Left lung (tissue), 10 donors: ENCODE data around the gene ACVR1B. TPM values are rescaled to one million over a fixed set of nuclear protein-coding genes. Genes with fewer than 3 reads are reported as not detected.

Source experiments
- ATAC-seq: fragments of 200-7000 bp; cut with Tn5 transposase; one replicate; pipeline ENCODE4 v1.9.1; 2020; ENCODE audit warnings: moderate library complexity
- DNase-seq, 4 donors: peaks; one replicate each; pipeline ENCODE4 v3.0.0-alpha.2; 2013 to 2020
- H3K27ac ChIP-seq, 2 donors: fragments of 200-600 bp; sonication (generic) in 1 of 2; one replicate each; pipeline versions ENCODE4 v1.5.0 to v1.8.0; 2020 to 2021
- H3K27me3 ChIP-seq, 2 donors: fragments of 200-600 bp; sonication (generic) in 1 of 2; one replicate each; pipeline versions ENCODE4 v1.5.0 to v1.8.0; 2020 to 2021
- H3K36me3 ChIP-seq, 2 donors: fragments of 200-600 bp; sonication (generic) in 1 of 2; one replicate each; pipeline versions ENCODE4 v1.5.0 to v1.8.0; 2020 to 2021
- H3K4me1 ChIP-seq, 2 donors: fragments of 200-600 bp; one replicate each; pipeline ENCODE4 v1.8.0; 2021
- H3K4me3 ChIP-seq, 2 donors: fragments of 200-600 bp; sonication (generic) in 1 of 2; one replicate each; pipeline versions ENCODE4 v1.5.0 to v1.8.0; 2020 to 2021; ENCODE audit warnings: mild to moderate bottlenecking in 1 of 2
- H3K9me3 ChIP-seq, 2 donors: fragments of 200-600 bp; sonication (generic) in 1 of 2; one replicate each; pipeline versions ENCODE4 v1.5.0 to v1.8.0; 2020 to 2021
- CTCF ChIP-seq, 2 donors: fragments of 200-600 bp; sonication (generic) in 1 of 2; IDR thresholded peaks; one replicate each; pipeline versions ENCODE4 v1.5.0 to v1.8.0; 2021; ENCODE audit warnings: antibody characterized with exemption in 2 of 2
- intact Hi-C, 2 donors: fragments of 100-400 bp; cut with DNase I; formaldehyde crosslinking; loops; one replicate each; pipeline versions ENCODE4 v1.11.2 to v1.14.2; 2022
- polyA plus RNA-seq, 6 donors: library from polyadenylated mRNA; unstranded; fragments of 120-200 nt; gene quantifications; one replicate each; pipeline ENCODE4 v1.2.1, GENCODE V29; 2013; ENCODE audit not compliant: insufficient read length in 6 of 6
- total RNA-seq, 2 donors: library from RNA; stranded (reverse); fragmentation: NEBNext Ultra II Directional; extraction: Animal tissue kit (Norgen Biotek cat#: 25700); gene quantifications; one replicate each; pipeline ENCODE4 v1.2.1, GENCODE V29; 2021
- donor health status: DM: no; HTN: yes; CAD: no.
- donor health status: DM: no; HTN: no; CAD: no.

The ACVR1B gene
- total and polyA plus RNA-seq, 8 donors, result 13.2 to 26.6 (median 16.5) TPM

- no peak for TF ChIP-seq CTCF (IDR thresholded peaks at IDR 0.05)
- Histone ChIP-seq H3K36me3 (no peaks in the 10 kb centered on the region), H3K27ac (peak overlapping the region; percentile 59 to 66), H3K9me3 (no peaks in the 10 kb centered on the region), H3K4me1 (peaks cover 39 to 63% of the 10 kb centered on the region in 2 donors), H3K27me3 (no peaks in the 10 kb centered on the region), H3K4me3 (peak overlapping the region in 1 of 2 donors; percentile 72)
- ATAC-seq (peak; percentile 36), DNase-seq (no peak)
- intact Hi-C loops, result no loop called here
Measured at GRCh38 chr12:51954561-51955361, 3.3 kb downstream of the ACVR1B start.

- peak overlapping the region; percentile 10 to 66 for H3K27ac ChIP-seq
- peaks cover 39 to 69% of the 10 kb centered on the region in 2 donors for H3K4me1 ChIP-seq
- intact Hi-C loops, result no loop called here
- no peaks in the 10 kb centered on the region for H3K9me3 ChIP-seq
- H3K27me3 ChIP-seq, result no peaks in the 10 kb centered on the region
- H3K36me3 ChIP-seq, result peaks cover 0 to 8% of the 10 kb centered on the region in 2 donors
- no peak overlapping the region for H3K4me3 ChIP-seq
- DNase-seq (no peak), ATAC-seq (no peak)
- TF ChIP-seq CTCF (IDR thresholded peaks at IDR 0.05), result no peak
Measured at GRCh38 chr12:51955702-51956101, 4.2 kb downstream of the ACVR1B start.

- intact Hi-C loops, result no loop called here
- TF ChIP-seq CTCF (IDR thresholded peaks at IDR 0.05), result no peak
- peaks cover 0 to 17% of the 10 kb centered on the region in 2 donors for H3K36me3 ChIP-seq
- ATAC-seq (no peak), DNase-seq (no peak)
- peaks cover 43 to 74% of the 10 kb centered on the region in 2 donors for H3K4me1 ChIP-seq
- no peak overlapping the region for H3K4me3 ChIP-seq
- no peaks in the 10 kb centered on the region for H3K27me3 ChIP-seq
- no peaks in the 10 kb centered on the region for H3K9me3 ChIP-seq
- H3K27ac ChIP-seq, result no peak overlapping the region
Measured at GRCh38 chr12:51958542-51958941, 7.0 kb downstream of the ACVR1B start.

GRCh38 chr12:51959211-51959610 lies 7.7 kb downstream of the ACVR1B start:
- TF ChIP-seq CTCF (IDR thresholded peaks at IDR 0.05), result no peak
- Histone ChIP-seq H3K9me3 (no peaks in the 10 kb centered on the region), H3K27ac (peak overlapping the region in 1 of 2 donors; percentile 28), H3K36me3 (peaks cover 0 to 22% of the 10 kb centered on the region in 2 donors), H3K4me3 (no peak overlapping the region), H3K4me1 (peaks cover 36 to 68% of the 10 kb centered on the region in 2 donors), H3K27me3 (no peaks in the 10 kb centered on the region)
- ATAC-seq (no peak), DNase-seq (no peak)
- intact Hi-C loops, result no loop called here

- intact Hi-C loops, result no loop called here
- H3K4me1 ChIP-seq, result peaks cover 31 to 61% of the 10 kb centered on the region in 2 donors
- TF ChIP-seq CTCF (IDR thresholded peaks at IDR 0.05), result no peak
- no peaks in the 10 kb centered on the region for H3K9me3 ChIP-seq
- no peak overlapping the region for H3K27ac ChIP-seq
- ATAC-seq (no peak), DNase-seq (no peak)
- no peaks in the 10 kb centered on the region for H3K27me3 ChIP-seq
- peaks cover 0 to 22% of the 10 kb centered on the region in 2 donors for H3K36me3 ChIP-seq
- no peak overlapping the region for H3K4me3 ChIP-seq
Measured at GRCh38 chr12:51959921-51960320, 8.4 kb downstream of the ACVR1B start.
